Astrocyte (in vitro differentiated cells and primary cell): ENCODE measurements around the gene WDHD1. TPM values are rescaled to one million over a fixed set of nuclear protein-coding genes. Genes with fewer than 3 reads are reported as not detected.

Experiments used
- DNase-seq: peaks from one replicate; pipeline ENCODE4 v3.0.0-alpha.2; 2010; ENCODE audit warnings: low read depth
- FAIRE-seq: peaks from 2 replicates; lab custom pipeline; 2011; peaks lifted over from hg19 to GRCh38; lab: Jason Lieb, UNC
- H2AFZ ChIP-seq: 2 replicates; pipeline ENCODE4 v1.6.0; 2012; ENCODE audit warnings: low read depth, low read length, inconsistent platforms
- H3K27ac ChIP-seq: 2 replicates; pipeline ENCODE4 v1.5.1; 2011; ENCODE audit warnings: low read depth, low read length, inconsistent platforms
- H3K27me3 ChIP-seq: 2 replicates; pipeline ENCODE4 v1.6.0; 2011; ENCODE audit warnings: low read length, inconsistent platforms; ENCODE audit not compliant: insufficient read depth
- H3K36me3 ChIP-seq: 2 replicates; pipeline ENCODE4 v1.5.1; 2011; ENCODE audit warnings: low read length, inconsistent platforms; ENCODE audit not compliant: insufficient read depth
- H3K4me1 ChIP-seq: 2 replicates; pipeline ENCODE4 v1.5.1; 2011; ENCODE audit warnings: low read length, inconsistent platforms; ENCODE audit not compliant: insufficient read depth
- H3K4me2 ChIP-seq: 2 replicates; pipeline ENCODE4 v1.6.0; 2012; ENCODE audit warnings: low read length, inconsistent platforms
- H3K4me3 ChIP-seq: 2 replicates; pipeline ENCODE4 v1.5.1; 2011; ENCODE audit warnings: low read depth, mild to moderate bottlenecking, low read length, inconsistent platforms; ENCODE audit not compliant: insufficient read depth
- H3K79me2 ChIP-seq: 2 replicates; pipeline ENCODE4 v1.6.0; 2012; ENCODE audit warnings: mild to moderate bottlenecking, low read length, inconsistent platforms; ENCODE audit not compliant: insufficient read depth
- H3K9ac ChIP-seq: 2 replicates; pipeline ENCODE4 v1.6.0; 2012; ENCODE audit warnings: mild to moderate bottlenecking, low read length, inconsistent platforms
- H3K9me3 ChIP-seq: 2 replicates; pipeline ENCODE4 v1.5.1; 2012; ENCODE audit warnings: low read depth, mild to moderate bottlenecking, low read length, inconsistent platforms; ENCODE audit not compliant: insufficient read depth
- H4K20me1 ChIP-seq: 2 replicates; pipeline ENCODE4 v1.6.0; 2012; ENCODE audit warnings: low read length, inconsistent platforms; ENCODE audit not compliant: insufficient read depth
- H3K27ac Mint-ChIP-seq: one replicate; pipeline ENCODE4 v1.8.0; 2021; ENCODE audit warnings: mild to moderate bottlenecking, mixed read lengths; ENCODE audit not compliant: unreplicated experiment
- H3K27me3 Mint-ChIP-seq: one replicate; pipeline ENCODE4 v1.8.0; 2021; ENCODE audit warnings: low read depth, mixed read lengths; ENCODE audit not compliant: unreplicated experiment
- H3K36me3 Mint-ChIP-seq: one replicate; pipeline ENCODE4 v1.8.0; 2021; ENCODE audit warnings: low read depth, mixed read lengths; ENCODE audit not compliant: unreplicated experiment
- H3K4me1 Mint-ChIP-seq: one replicate; pipeline ENCODE4 v1.8.0; 2021; ENCODE audit warnings: low read depth, mixed read lengths; ENCODE audit not compliant: unreplicated experiment
- H3K4me3 Mint-ChIP-seq: one replicate; pipeline ENCODE4 v1.8.0; 2021; ENCODE audit warnings: mild to moderate bottlenecking, moderate library complexity, mixed read lengths; ENCODE audit not compliant: unreplicated experiment
- H3K9me3 Mint-ChIP-seq: one replicate; pipeline ENCODE4 v1.8.0; 2021; ENCODE audit warnings: mild to moderate bottlenecking, mixed read lengths; ENCODE audit not compliant: unreplicated experiment
- EZH2 ChIP-seq: IDR thresholded peaks from 2 replicates; pipeline ENCODE4 v1.6.1; 2012; ENCODE audit warnings: mild to moderate bottlenecking, low read length, inconsistent platforms; ENCODE audit not compliant: insufficient read depth
- total RNA-seq: library from RNA; stranded (reverse); gene quantifications from 2 replicates; pipeline ENCODE4 v1.2.1, GENCODE V29; 2021
- TF ChIP-seq, protein P1 (sequence below): IDR thresholded peaks from 2 replicates; pipeline ENCODE4 v1.5.1; 2011; ENCODE audit warnings: low read depth, mild to moderate bottlenecking, inconsistent platforms, low read length, moderate library complexity; ENCODE audit not compliant: insufficient read depth

WDHD1 gene
- total RNA-seq, 1 donor from 2014 or later = 9.3 TPM

- no peak for DNase-seq
- no peak overlapping the region for H3K27ac Mint-ChIP-seq
- no peaks in the 10 kb centered on the region for H3K27me3 ChIP-seq
- FAIRE-seq = no peak
- H3K36me3 ChIP-seq = peaks cover 3% of the 10 kb centered on the region
- H2AFZ ChIP-seq = no peak overlapping the region
- TF ChIP-seq EZH2 = no peak
- TF ChIP-seq, protein P1, sequence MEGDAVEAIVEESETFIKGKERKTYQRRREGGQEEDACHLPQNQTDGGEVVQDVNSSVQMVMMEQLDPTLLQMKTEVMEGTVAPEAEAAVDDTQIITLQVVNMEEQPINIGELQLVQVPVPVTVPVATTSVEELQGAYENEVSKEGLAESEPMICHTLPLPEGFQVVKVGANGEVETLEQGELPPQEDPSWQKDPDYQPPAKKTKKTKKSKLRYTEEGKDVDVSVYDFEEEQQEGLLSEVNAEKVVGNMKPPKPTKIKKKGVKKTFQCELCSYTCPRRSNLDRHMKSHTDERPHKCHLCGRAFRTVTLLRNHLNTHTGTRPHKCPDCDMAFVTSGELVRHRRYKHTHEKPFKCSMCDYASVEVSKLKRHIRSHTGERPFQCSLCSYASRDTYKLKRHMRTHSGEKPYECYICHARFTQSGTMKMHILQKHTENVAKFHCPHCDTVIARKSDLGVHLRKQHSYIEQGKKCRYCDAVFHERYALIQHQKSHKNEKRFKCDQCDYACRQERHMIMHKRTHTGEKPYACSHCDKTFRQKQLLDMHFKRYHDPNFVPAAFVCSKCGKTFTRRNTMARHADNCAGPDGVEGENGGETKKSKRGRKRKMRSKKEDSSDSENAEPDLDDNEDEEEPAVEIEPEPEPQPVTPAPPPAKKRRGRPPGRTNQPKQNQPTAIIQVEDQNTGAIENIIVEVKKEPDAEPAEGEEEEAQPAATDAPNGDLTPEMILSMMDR = no peak
- H3K4me3 ChIP-seq = no peak overlapping the region
- H4K20me1 ChIP-seq = no peaks in the 10 kb centered on the region
- no peaks in the 10 kb centered on the region for H3K79me2 ChIP-seq
- no peak overlapping the region for H3K4me2 ChIP-seq
- no peak overlapping the region for H3K4me3 Mint-ChIP-seq
- H3K4me1 ChIP-seq = no peaks in the 10 kb centered on the region
- no peaks in the 10 kb centered on the region for H3K4me1 Mint-ChIP-seq
- H3K27ac ChIP-seq = no peak overlapping the region
- H3K9me3 Mint-ChIP-seq = peaks cover 11% of the 10 kb centered on the region
- H3K27me3 Mint-ChIP-seq = no peaks in the 10 kb centered on the region
- no peaks in the 10 kb centered on the region for H3K9me3 ChIP-seq
- no peaks in the 10 kb centered on the region for H3K36me3 Mint-ChIP-seq
- no peak overlapping the region for H3K9ac ChIP-seq
Observed at GRCh38 chr14:54944737-54945391, 82.0 kb downstream of the WDHD1 start.

- FAIRE-seq (no peak), DNase-seq (no peak)
- H3K4me1 Mint-ChIP-seq = no peaks in the 10 kb centered on the region
- no peaks in the 10 kb centered on the region for H3K9me3 ChIP-seq
- no peak overlapping the region for H3K27ac Mint-ChIP-seq
- H3K27me3 Mint-ChIP-seq = no peaks in the 10 kb centered on the region
- H3K36me3 Mint-ChIP-seq = no peaks in the 10 kb centered on the region
- H3K36me3 ChIP-seq = peaks cover 3% of the 10 kb centered on the region
- no peaks in the 10 kb centered on the region for H3K79me2 ChIP-seq
- no peak overlapping the region for H3K9ac ChIP-seq
- no peaks in the 10 kb centered on the region for H3K4me1 ChIP-seq
- no peak overlapping the region for H3K4me3 ChIP-seq
- H3K4me3 Mint-ChIP-seq = no peak overlapping the region
- H3K9me3 Mint-ChIP-seq = no peaks in the 10 kb centered on the region
- H3K27ac ChIP-seq = no peak overlapping the region
- TF ChIP-seq EZH2 = no peak
- TF ChIP-seq, protein P1 = no peak
- H3K4me2 ChIP-seq = no peak overlapping the region
- H2AFZ ChIP-seq = no peak overlapping the region
- no peaks in the 10 kb centered on the region for H4K20me1 ChIP-seq
- no peaks in the 10 kb centered on the region for H3K27me3 ChIP-seq
Observed at GRCh38 chr14:54942913-54943312, 84.0 kb downstream of the WDHD1 start.

GRCh38 chr14:54936816-54937215 is 90.1 kb downstream of the WDHD1 start:
- Histone ChIP-seq H3K9ac (no peak overlapping the region), H3K79me2 (no peaks in the 10 kb centered on the region), H3K27ac (no peak overlapping the region), H3K4me2 (no peak overlapping the region), H4K20me1 (no peaks in the 10 kb centered on the region), H3K27me3 (no peaks in the 10 kb centered on the region), H3K9me3 (no peaks in the 10 kb centered on the region), H3K4me1 (no peaks in the 10 kb centered on the region), H2AFZ (no peak overlapping the region), H3K36me3 (no peaks in the 10 kb centered on the region), H3K4me3 (no peak overlapping the region)
- no peaks in the 10 kb centered on the region for H3K9me3 Mint-ChIP-seq
- no peak overlapping the region for H3K27ac Mint-ChIP-seq
- no peaks in the 10 kb centered on the region for H3K4me1 Mint-ChIP-seq
- H3K27me3 Mint-ChIP-seq = no peaks in the 10 kb centered on the region
- no peak for DNase-seq
- no peak for TF ChIP-seq EZH2
- TF ChIP-seq, protein P1 = no peak
- FAIRE-seq = no peak
- no peaks in the 10 kb centered on the region for H3K36me3 Mint-ChIP-seq
- H3K4me3 Mint-ChIP-seq = no peak overlapping the region
